ENCODE measurements around the gene NTHL1. TPM values are rescaled to one million over a fixed set of nuclear protein-coding genes. Genes with fewer than 3 reads are reported as not detected.

NTHL1 gene
- total RNA-seq, 2 donors from 2014 or later, result 43.2 to 46.1 TPM

GRCh38 chr16:2028146-2028545 is 19.5 kb downstream of the NTHL1 start:
- Histone ChIP-seq H3K9ac (ENCODE audit: extremely low read depth, low read length, poor library complexity, severe bottlenecking) (no peak overlapping the region), H3K36me3 (ENCODE audit: control insufficient read depth, insufficient read depth, low read length) (peaks cover 5% of the 10 kb centered on the region), H3K9me3 (ENCODE audit: control insufficient read depth, low read length) (no peaks in the 10 kb centered on the region), H3K27me3 (ENCODE audit: control insufficient read depth, insufficient read depth, low read length, poor library complexity, severe bottlenecking) (peaks cover 3% of the 10 kb centered on the region), H3K4me1 (ENCODE audit: control insufficient read depth, insufficient read depth, low read length) (peaks cover 3% of the 10 kb centered on the region), H3K27ac (ENCODE audit: low read depth, low read length) (no peak overlapping the region), H3K4me3 (ENCODE audit: low read length) (peak overlapping the region; percentile 72)
- Mint-ChIP-seq H3K4me3 (peak overlapping the region; percentile 67), H3K27me3 (ENCODE audit: insufficient read depth) (peaks cover 29% of the 10 kb centered on the region), H3K4me1 (peaks cover 4% of the 10 kb centered on the region), H3K36me3 (ENCODE audit: low read depth) (no peaks in the 10 kb centered on the region), H3K9me3 (no peaks in the 10 kb centered on the region), H3K27ac (no peak overlapping the region)
- WGBS, 2 experiments (ENCODE audit: insufficient coverage in 1 of 2, insufficient read length in 1 of 2), result 85 to 94% methylated on average over 2 to 3 of the region's 3 CpGs
- TF ChIP-seq CTCF (conservative IDR thresholded peaks at IDR 0.05), result no peak
- DNase-seq, result no peak

GRCh38 chr16:2027024-2028010 is 20.3 kb downstream of the NTHL1 start:
- peaks cover 7% of the 10 kb centered on the region for H3K4me1 Mint-ChIP-seq
- Histone ChIP-seq H3K27ac (ENCODE audit: low read depth, low read length) (no peak overlapping the region), H3K4me3 (ENCODE audit: low read length) (peak overlapping the region; percentile 72), H3K27me3 (ENCODE audit: control insufficient read depth, insufficient read depth, low read length, poor library complexity, severe bottlenecking) (peaks cover 3% of the 10 kb centered on the region), H3K36me3 (ENCODE audit: control insufficient read depth, insufficient read depth, low read length) (peaks cover 5% of the 10 kb centered on the region), H3K9me3 (ENCODE audit: control insufficient read depth, low read length) (no peaks in the 10 kb centered on the region), H3K4me1 (ENCODE audit: control insufficient read depth, insufficient read depth, low read length) (peaks cover 3% of the 10 kb centered on the region), H3K9ac (ENCODE audit: extremely low read depth, low read length, poor library complexity, severe bottlenecking) (no peak overlapping the region)
- H3K27ac Mint-ChIP-seq, result peak overlapping the region; percentile 36
- peaks cover 36% of the 10 kb centered on the region for H3K27me3 Mint-ChIP-seq (ENCODE audit: insufficient read depth)
- no peak for DNase-seq
- H3K4me3 Mint-ChIP-seq, result peak overlapping the region; percentile 67
- H3K36me3 Mint-ChIP-seq (ENCODE audit: low read depth), result no peaks in the 10 kb centered on the region
- H3K9me3 Mint-ChIP-seq, result no peaks in the 10 kb centered on the region
- 13 to 52% methylated on average over 7 to 76 of the region's 76 CpGs for WGBS, 2 experiments (ENCODE audit: insufficient coverage in 1 of 2, insufficient read length in 1 of 2)
- TF ChIP-seq CTCF (conservative IDR thresholded peaks at IDR 0.05), result peak; percentile 18

GRCh38 chr16:2026461-2027023 is 21.1 kb downstream of the NTHL1 start, which contains the start of gene NHERF2:
NHERF2 (plus strand) TSS chr16:2026902; CDS start chr16:2027006, 104 bp downstream.
- TF ChIP-seq CTCF (conservative IDR thresholded peaks at IDR 0.05), result no peak
- Histone ChIP-seq H3K4me1 (ENCODE audit: control insufficient read depth, insufficient read depth, low read length) (peaks cover 3% of the 10 kb centered on the region), H3K9ac (ENCODE audit: extremely low read depth, low read length, poor library complexity, severe bottlenecking) (no peak within 1 kb of the TSS), H3K27me3 (ENCODE audit: control insufficient read depth, insufficient read depth, low read length, poor library complexity, severe bottlenecking) (peaks cover 8% of the 10 kb centered on the region), H3K4me3 (ENCODE audit: low read length) (peak within 1 kb of the TSS; percentile 72), H3K36me3 (ENCODE audit: control insufficient read depth, insufficient read depth, low read length) (peaks cover 5% of the 10 kb centered on the region), H3K27ac (ENCODE audit: low read depth, low read length) (no peak within 1 kb of the TSS), H3K9me3 (ENCODE audit: control insufficient read depth, low read length) (no peaks in the 10 kb centered on the region)
- DNase-seq, result peak; percentile 78
- H3K27ac Mint-ChIP-seq, result peak within 1 kb of the TSS; percentile 36
- 13 to 74% methylated on average over 9 to 57 of the region's 59 CpGs for WGBS, 2 experiments (ENCODE audit: insufficient coverage in 1 of 2, insufficient read length in 1 of 2)
- peak within 1 kb of the TSS; percentile 67 for H3K4me3 Mint-ChIP-seq
- no peaks in the 10 kb centered on the region for H3K9me3 Mint-ChIP-seq
- H3K4me1 Mint-ChIP-seq, result peaks cover 7% of the 10 kb centered on the region
- no peaks in the 10 kb centered on the region for H3K36me3 Mint-ChIP-seq (ENCODE audit: low read depth)
- peaks cover 44% of the 10 kb centered on the region for H3K27me3 Mint-ChIP-seq (ENCODE audit: insufficient read depth)

All from endodermal cell (in vitro differentiated cells).